GF-D8 (cell line): ENCODE measurements around the gene BAG3.
"Not testable (repeated sequence)": the region's sequence is repeated elsewhere in the genome, so short reads cannot be mapped to it uniquely, and the experiment has no call there.

ENCODE experiments used
- DNase-seq: peaks from one replicate; lab custom pipeline; 2025; lab: John Stamatoyannopoulos, UW

Gene BAG3

GRCh38 chr10:119650692-119651513 is at the start of gene BAG3:
Gene BAG3, plus strand, starts transcription at chr10:119651380. Its CDS starts 296 bp downstream, at chr10:119651676.
- peak; percentile 25 for DNase-seq

GRCh38 chr10:119602241-119603095 is 48.7 kb upstream of the BAG3 start:
- DNase-seq, result no peak

DNA sequence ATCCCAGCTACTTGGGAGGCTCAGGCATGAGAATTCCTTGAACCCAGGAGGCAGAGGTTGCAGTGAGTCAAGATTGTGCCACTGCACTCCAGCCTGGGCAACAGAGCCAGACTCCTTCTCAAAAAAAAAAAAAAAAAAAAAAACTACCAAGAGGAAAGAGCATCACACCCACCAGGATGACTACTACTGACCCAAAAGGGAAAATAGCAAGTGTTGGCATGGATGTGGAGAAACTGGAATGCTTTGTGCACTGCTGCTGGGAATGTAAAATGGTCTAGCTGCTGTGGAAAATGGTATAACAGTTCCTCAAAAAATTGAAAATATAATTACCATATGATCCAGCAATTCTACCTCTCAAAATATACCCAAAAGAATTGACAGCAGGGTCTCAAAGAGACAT is 46.7 kb upstream of the BAG3 start:
- DNase-seq, result no peak

DNA sequence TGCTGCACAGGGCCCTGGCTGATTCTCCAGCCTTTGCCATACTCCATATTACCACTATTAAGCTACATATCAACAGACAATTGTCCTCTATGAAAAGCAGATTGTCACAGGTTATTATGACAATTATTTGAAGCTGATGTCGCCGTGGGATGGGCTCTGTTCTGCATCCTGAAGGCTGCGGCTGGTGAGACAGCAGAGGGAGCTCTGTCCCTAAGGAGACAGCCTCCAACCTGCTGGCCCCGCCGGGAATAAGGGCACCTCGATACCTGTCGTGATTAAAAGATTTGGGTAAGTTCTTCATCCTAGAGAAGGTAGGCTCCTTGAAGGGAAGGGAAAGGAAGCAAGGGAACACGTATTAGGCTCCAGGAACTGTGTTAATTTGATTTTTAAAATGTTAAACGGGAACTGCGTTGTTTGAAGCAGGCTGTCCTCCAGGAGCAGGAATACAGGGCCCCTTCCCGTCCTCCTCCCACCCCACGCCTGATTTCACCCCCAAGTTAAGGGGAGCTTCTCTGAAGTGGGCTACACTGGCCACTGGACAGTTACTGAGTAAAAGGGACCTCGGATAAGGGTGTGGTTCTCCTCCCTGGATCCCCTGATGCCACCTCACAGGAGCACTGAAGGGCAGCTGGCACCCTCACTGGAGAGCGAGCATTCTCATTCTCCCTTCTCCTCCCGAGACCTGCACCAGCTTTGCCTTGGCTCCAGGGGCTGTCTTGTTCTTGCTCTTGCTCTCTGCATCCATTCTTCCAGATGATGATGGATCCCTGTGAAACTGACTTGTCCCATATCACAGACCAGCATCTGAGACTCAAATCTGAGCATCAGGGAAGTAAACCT is 42.6 kb upstream of the BAG3 start:
- DNase-seq, result no peak

DNA sequence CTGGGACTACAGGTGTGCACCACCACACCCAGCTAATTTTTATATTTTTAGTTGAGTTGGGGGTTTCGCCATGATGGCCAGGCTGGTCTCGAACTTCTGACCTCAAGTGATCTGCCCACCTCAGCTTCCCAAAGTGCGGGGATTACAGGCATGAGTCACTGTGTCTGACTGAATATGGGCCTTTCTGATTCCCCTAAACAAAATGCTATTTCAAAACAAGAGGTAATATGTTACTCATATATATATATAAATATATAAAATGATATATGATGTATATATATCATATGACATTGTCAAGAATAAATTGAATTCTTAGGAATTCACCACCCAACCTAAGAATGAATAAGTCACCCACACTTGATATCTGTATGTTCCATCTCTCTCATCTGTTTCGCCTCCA is 41.7 kb upstream of the BAG3 start:
- no peak for DNase-seq

- no peak for DNase-seq
Measured at GRCh38 chr10:119611433-119611832, 39.7 kb upstream of the BAG3 start.

GRCh38 chr10:119613741-119614140 is 37.4 kb upstream of the BAG3 start:
- DNase-seq, result no peak

DNA sequence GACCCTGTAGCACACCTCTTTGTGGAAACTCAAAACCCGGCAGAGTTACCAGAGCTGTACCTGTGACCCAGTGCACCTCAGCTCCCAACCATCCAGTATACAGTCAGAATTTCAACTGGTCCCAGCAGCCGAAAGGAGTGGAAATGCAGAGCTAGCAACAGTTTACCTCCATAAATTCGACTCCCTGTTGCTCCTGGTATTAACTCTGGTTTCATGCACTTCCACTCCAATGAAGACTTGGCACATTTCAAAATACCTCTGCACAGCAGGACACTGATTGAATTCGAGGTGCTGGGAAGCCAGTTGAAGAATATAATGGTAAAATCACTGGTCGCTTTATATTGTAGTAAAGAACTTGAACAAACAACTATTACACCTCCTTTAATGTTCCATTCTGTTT is 36.5 kb upstream of the BAG3 start:
- DNase-seq, result no peak

DNA sequence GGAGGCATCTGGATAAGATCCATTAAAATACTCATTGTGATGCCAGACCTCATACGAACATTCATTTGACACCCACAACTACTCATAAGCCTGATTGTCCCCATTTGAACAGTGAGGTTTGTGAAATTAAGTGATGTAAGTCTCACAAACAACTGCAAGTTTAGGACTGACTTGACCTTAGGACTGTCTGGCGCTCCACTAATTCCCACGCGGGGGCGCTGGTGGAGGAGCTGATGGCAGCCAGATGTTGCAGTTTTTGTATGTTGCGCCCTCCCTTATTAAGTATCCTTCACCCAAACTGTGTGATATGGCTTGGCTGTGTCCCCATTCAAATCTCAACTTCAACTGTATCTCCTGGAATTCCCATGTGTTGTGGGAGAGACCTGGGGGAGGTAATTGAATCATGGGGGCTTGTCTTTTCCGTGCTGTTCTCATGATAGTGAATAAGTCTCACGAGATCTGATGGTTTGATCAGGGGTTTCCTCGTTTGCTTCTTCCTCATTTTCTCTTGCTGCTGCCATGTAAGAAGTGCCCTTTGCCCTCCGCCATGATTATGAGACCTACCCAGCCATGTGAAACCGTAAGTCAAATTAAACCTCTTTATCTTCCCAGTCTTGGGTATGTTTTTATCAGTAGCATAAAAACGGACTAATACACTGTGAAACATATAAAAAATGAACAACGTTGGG is 34.2 kb upstream of the BAG3 start:
- no peak for DNase-seq

- DNase-seq, result no peak
Measured at GRCh38 chr10:119619215-119619614, 32.0 kb upstream of the BAG3 start.

- not testable (repeated sequence) for DNase-seq
Measured at GRCh38 chr10:119619811-119620210, 31.4 kb upstream of the BAG3 start.

DNA sequence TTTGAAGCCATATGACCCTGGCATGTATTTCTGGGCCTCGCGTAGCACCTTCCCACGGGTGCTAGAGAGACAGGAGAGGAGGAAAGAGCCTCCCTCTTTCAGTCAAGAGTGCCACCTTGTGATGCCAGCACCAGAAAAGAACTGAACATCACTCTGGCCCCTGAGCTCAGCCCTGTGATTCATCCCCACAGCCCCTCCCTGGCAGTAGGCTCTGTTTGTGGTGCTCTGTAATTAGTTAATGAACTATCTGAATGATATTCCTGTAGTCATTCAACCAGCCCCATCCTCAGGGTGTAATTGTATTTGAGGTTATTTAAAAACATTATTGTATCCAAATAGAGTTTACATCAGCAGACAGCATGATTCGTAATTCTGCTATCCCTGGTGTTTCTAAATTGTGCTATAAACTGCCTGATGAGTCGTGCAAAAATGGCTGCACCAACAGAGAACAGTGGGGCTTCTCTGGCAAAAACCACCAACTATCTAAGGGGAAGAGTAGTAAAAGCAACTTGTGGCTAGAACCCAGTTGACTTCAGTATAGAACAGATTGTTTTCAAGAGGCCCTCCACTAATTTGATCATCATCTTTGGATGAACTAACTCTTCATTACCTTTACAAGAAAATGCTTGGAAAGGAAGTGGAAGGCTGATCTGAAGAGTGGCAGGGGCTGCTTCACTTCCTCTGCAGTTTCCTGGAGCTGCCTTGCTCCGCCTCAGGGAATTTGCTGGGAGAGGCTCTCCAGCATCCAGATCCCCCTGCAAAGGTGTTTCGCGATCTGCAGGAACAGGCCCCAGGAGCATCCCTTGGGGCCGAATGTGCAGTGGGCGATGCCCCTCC is 30.7 kb upstream of the BAG3 start:
- no peak for DNase-seq

- no peak for DNase-seq
Measured at GRCh38 chr10:119621078-119621384, 30.1 kb upstream of the BAG3 start.

DNA sequence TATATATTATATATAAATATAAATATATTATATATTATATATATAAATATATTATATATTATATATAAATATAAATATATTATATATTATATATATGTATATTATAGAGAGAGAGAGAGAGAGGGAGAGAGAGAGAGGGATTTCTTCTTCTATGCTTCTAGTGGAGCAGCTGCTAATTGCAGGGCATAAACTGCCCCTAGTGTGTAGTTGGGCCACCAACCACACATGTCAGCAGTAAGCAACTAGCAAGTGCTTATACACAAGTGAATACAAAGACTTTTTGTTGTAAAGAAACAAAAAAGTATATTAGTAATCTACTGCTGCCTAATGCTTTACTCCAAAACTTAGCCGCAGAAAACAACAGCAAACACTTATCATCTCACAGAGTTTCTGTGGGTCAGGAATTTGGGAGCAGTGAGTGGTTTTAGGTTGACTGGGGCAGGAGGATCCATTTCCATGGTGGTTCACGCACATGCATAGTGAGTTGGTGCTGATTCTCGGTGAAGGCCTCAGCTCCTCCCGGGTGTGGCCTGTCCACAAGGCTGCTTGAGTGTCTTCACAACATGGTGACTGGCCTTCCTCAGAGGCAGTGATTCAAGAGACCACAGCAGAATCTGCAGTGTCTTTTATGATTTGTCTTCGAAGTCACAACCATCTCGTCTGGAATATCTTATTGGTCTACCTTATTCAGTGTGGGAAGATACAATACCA is 25.5 kb upstream of the BAG3 start:
- DNase-seq, result no peak

DNA sequence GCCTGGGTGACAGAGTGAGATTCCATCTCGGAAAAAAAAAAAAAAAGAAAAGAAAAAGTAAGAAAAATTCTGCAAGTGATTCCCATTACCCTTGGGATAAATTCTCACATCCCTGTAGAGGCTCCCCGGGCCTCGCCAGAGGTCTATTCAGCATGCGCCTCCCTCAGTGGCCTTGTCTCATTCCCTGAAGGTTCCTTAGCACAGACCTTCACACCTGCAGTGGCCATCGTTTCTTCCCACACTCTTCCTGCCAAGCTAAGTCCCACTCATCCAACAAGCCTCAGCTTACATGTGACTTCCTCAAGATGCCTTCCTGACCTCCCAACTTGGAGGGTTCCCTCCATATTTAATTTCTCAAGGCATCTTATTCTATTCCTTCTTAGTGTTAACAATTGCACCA is 20.9 kb upstream of the BAG3 start:
- no peak for DNase-seq

DNA sequence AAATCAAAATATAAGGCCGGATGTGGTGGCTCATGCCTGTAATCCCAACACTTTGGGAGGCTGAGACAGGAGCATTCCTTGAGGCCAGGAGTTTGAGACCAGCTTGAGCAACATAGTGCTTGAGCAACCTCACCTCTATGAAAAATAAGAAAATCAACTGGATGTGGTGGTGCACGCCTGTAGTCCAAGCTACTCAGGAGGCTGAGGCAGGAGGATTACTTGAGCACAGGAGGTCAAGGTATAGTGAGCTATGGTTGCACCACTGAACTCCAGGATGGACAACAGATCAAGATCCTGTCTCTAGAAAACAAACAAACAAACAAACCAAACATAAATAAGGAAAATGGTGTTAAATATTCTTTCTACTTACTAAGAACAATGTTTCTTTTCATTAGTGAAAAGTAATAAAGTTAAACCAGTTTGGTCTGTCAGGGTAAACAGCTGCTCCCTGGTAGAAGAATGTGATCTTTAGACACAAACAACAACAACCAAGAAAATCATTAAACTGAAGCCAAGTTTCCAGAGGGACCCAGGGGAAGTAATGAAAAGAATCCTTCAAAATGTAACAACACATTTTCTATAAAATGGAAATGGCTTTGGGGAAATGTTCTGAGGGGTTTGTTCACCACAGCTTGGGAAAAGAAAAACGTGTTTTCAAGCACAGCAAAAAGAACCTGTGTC is 17.5 kb upstream of the BAG3 start:
- DNase-seq, result no peak

GRCh38 chr10:119634219-119634544 is 17.0 kb upstream of the BAG3 start:
- DNase-seq, result no peak

GRCh38 chr10:119637631-119638030 is 13.5 kb upstream of the BAG3 start:
- no peak for DNase-seq

DNA sequence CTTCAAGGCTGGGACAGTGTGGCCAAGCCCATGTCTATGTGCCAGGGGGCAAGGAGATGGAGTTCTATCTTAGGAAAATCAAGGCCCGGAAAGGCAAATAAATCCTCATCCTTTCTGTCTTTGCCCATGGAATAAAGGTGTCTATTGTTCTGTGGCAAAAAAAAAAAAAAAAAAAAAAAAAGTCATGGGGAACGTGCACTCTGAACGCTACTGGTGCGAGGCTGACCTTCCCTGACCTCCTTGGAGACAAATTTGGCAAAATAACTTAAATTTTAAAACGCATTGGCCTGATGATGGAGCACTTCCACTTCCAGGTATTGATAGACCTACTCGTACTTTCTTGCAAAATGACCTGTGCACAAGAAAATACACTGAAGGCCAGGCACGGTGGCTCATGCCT is 12.2 kb upstream of the BAG3 start:
- no peak for DNase-seq

- no peak for DNase-seq
Measured at GRCh38 chr10:119640384-119640783, 10.8 kb upstream of the BAG3 start.
